ENCODE measurements around the gene PRCC. TPM values are rescaled to one million over a fixed set of nuclear protein-coding genes. Genes with fewer than 3 reads are reported as not detected.
A peak's percentile ranks its signal among the peaks of the same experiment; 100 is the strongest.

PRCC gene
- total and polyA plus RNA-seq, 2 of the 13 experiments (the other 11 are each of a cell fraction or from before 2014, with no cell fraction given), result 24.2 to 40.5 TPM

DNA sequence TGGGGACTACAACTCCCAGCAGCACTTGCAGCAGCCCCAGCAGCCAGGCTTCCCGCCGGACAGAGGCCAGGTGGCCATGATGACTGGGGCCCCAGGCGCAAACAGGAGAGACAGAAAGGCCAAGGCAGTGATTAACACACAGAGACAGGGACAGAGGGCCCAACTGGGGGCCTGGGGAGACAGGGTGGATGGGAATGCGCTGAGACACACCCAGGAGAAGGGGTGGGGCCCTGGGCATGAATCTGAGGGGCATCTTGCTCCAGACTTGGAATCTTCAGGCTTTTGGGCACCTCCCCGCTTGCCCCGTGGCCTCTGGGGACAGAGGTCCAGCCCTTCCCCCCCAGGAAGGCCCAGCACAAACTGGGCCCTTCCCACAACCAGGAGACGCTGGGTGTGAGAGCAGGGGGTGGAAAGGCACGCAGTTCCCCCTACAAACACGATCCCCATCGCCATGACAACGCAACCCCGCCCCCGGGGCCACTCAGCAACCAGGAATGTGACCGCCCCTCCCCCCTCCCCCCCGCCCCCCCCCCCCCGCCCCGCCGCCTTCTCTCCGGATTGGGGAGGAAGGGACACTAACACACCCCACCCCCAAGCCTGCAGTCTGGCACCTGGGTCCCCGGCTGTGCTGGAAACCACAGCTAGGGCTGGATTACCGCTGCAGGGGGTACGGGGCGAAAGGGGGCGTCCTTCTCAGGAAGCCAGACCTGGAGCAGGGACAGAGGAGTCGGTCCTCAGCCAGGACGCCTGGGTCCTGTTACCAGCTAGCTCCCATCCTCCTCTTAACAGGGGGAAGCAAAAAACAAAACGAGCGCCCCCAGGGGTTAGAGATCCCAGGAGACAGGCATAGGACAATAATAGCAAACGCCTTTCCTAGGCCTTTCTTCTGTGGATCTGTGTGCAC lies 20.4 kb upstream of the PRCC start (continued):
- TF ChIP-seq ETS1 (CRISPR knock-in tag; IDR thresholded peaks at IDR 0.05) (no peak), NR2F1 (CRISPR knock-in tag; IDR thresholded peaks at IDR 0.05) (peak in 1 of 2 experiments; percentile 56; a peak in 1 of 4 replicates), TIGD3 (CRISPR knock-in tag; IDR thresholded peaks at IDR 0.05; ENCODE audit: borderline replicate concordance) (no peak), ZBTB26 (CRISPR knock-in tag; IDR thresholded peaks at IDR 0.05; ENCODE audit: borderline replicate concordance) (no peak), ZNF678 (CRISPR knock-in tag; IDR thresholded peaks at IDR 0.05) (no peak), HMGA1 (CRISPR knock-in tag; conservative IDR thresholded peaks at IDR 0.05) (no peak), SPEN (CRISPR knock-in tag; IDR thresholded peaks at IDR 0.05; ENCODE audit: low read depth) (no peak), GATA4 (IDR thresholded peaks at IDR 0.05; ENCODE audit: borderline replicate concordance, low read depth) (no peak), NFKB2 (CRISPR knock-in tag; IDR thresholded peaks at IDR 0.05; ENCODE audit: borderline replicate concordance) (no peak), HHEX (CRISPR knock-in tag; IDR thresholded peaks at IDR 0.05) (no peak), ATF2 (CRISPR knock-in tag; IDR thresholded peaks at IDR 0.05) (no peak), ZNF124 (CRISPR knock-in tag; IDR thresholded peaks at IDR 0.05) (no peak), ZNF790 (CRISPR knock-in tag; IDR thresholded peaks at IDR 0.05; ENCODE audit: borderline replicate concordance) (no peak), ZNF766 (CRISPR knock-in tag; IDR thresholded peaks at IDR 0.05; ENCODE audit: borderline replicate concordance) (no peak), SOX5 (CRISPR knock-in tag; IDR thresholded peaks at IDR 0.05; ENCODE audit: borderline replicate concordance) (no peak), TBX3 (IDR thresholded peaks at IDR 0.05; ENCODE audit: borderline replicate concordance) (peak; percentile 32; the same call in 1 of the 2 replicates), ZNF652 (CRISPR knock-in tag; IDR thresholded peaks at IDR 0.05; ENCODE audit: borderline replicate concordance, low read depth) (no peak), ZNF232 (CRISPR knock-in tag; IDR thresholded peaks at IDR 0.05; ENCODE audit: borderline replicate concordance) (no peak)
- TF ChIP-seq, protein P1, sequence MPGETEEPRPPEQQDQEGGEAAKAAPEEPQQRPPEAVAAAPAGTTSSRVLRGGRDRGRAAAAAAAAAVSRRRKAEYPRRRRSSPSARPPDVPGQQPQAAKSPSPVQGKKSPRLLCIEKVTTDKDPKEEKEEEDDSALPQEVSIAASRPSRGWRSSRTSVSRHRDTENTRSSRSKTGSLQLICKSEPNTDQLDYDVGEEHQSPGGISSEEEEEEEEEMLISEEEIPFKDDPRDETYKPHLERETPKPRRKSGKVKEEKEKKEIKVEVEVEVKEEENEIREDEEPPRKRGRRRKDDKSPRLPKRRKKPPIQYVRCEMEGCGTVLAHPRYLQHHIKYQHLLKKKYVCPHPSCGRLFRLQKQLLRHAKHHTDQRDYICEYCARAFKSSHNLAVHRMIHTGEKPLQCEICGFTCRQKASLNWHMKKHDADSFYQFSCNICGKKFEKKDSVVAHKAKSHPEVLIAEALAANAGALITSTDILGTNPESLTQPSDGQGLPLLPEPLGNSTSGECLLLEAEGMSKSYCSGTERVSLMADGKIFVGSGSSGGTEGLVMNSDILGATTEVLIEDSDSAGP (CRISPR knock-in tag; IDR thresholded peaks at IDR 0.05; ENCODE audit: borderline replicate concordance), result peak; percentile 28; the same call in 1 of the 2 replicates
- TF ChIP-seq, protein P2, sequence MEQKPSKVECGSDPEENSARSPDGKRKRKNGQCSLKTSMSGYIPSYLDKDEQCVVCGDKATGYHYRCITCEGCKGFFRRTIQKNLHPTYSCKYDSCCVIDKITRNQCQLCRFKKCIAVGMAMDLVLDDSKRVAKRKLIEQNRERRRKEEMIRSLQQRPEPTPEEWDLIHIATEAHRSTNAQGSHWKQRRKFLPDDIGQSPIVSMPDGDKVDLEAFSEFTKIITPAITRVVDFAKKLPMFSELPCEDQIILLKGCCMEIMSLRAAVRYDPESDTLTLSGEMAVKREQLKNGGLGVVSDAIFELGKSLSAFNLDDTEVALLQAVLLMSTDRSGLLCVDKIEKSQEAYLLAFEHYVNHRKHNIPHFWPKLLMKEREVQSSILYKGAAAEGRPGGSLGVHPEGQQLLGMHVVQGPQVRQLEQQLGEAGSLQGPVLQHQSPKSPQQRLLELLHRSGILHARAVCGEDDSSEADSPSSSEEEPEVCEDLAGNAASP (CRISPR knock-in tag; IDR thresholded peaks at IDR 0.05; ENCODE audit: borderline replicate concordance), result 0 out of 2 replicates have a peak, but pooled peaks have one; percentile 13
